Ishikawa (cell line): Measurements from ENCODE around the gene S1PR3.

ENCODE experiments used
- CEBPB ChIP-seq: IDR thresholded peaks from 2 replicates; pipeline ENCODE4 v1.6.1; 2012
- CREB1 ChIP-seq: IDR thresholded peaks from 2 replicates; pipeline ENCODE4 v1.6.1; 2012; ENCODE audit warnings: low read depth
- EGR1 ChIP-seq: IDR thresholded peaks from 2 replicates; pipeline ENCODE4 v1.6.1; 2012
- EP300 ChIP-seq: IDR thresholded peaks from 2 replicates; pipeline ENCODE4 v1.6.1; 2012; ENCODE audit warnings: borderline replicate concordance
- FOXM1 ChIP-seq: IDR thresholded peaks from 2 replicates; pipeline ENCODE4 v1.6.1; 2012; ENCODE audit warnings: low read depth, borderline replicate concordance
- NFIC ChIP-seq: IDR thresholded peaks from 2 replicates; pipeline ENCODE4 v1.6.1; 2012
- RAD21 ChIP-seq: IDR thresholded peaks from 2 replicates; pipeline ENCODE4 v1.6.1; 2012; ENCODE audit warnings: low read depth
- TAF1 ChIP-seq: IDR thresholded peaks from 2 replicates; pipeline ENCODE4 v1.6.1; 2012; ENCODE audit warnings: low read depth, mild to moderate bottlenecking
- TCF12 ChIP-seq: IDR thresholded peaks from 2 replicates; pipeline ENCODE4 v1.6.1; 2012; ENCODE audit warnings: low read depth
- TEAD4 ChIP-seq: IDR thresholded peaks from 2 replicates; pipeline ENCODE4 v1.6.1; 2012
- YY1 ChIP-seq: IDR thresholded peaks from 2 replicates; pipeline ENCODE4 v1.6.1; 2012; ENCODE audit warnings: low read depth
- ZBTB7A ChIP-seq: IDR thresholded peaks from 2 replicates; pipeline ENCODE4 v1.6.1; 2012; ENCODE audit warnings: low read depth
- TF ChIP-seq, protein P1 (sequence below): IDR thresholded peaks from 2 replicates; pipeline ENCODE4 v1.6.1; 2012
- TF ChIP-seq, protein P2 (sequence below): IDR thresholded peaks from 2 replicates; pipeline ENCODE4 v1.6.1; 2012
- TF ChIP-seq, protein P3 (sequence below): IDR thresholded peaks from 2 replicates; pipeline ENCODE4 v1.6.1; 2012; ENCODE audit warnings: low read depth, mild to moderate bottlenecking

Gene S1PR3

DNA sequence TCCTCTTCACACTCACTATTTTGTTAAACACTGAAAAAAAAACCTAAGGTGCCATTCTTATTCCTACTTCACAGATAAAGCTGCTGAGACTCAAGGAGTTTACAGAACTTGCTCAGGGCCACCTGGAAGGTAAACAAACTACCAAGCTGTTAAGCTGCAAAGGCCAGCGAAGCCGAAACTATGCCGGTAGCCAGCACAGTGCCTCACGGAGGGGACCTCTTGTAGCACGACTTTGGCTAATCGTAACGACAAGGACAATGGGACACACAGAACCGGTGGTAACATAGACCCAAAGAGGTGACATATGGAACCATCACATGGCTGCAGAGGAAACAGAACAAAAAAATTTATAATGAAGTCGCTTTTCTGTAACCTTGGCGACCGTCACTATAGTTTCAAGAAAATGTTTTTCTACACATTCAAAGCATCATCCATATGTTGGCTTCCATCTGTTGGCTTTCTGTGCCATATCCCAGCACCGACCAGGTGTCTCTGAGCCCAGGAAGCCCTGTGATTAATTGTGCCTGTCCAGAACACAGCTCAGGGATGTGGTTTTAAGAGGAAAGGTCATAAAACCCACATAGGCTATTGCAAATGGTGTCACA is 60.3 kb downstream of the S1PR3 start:
- TF ChIP-seq FOXM1 (no peak), EP300 (no peak), ZBTB7A (no peak)

DNA sequence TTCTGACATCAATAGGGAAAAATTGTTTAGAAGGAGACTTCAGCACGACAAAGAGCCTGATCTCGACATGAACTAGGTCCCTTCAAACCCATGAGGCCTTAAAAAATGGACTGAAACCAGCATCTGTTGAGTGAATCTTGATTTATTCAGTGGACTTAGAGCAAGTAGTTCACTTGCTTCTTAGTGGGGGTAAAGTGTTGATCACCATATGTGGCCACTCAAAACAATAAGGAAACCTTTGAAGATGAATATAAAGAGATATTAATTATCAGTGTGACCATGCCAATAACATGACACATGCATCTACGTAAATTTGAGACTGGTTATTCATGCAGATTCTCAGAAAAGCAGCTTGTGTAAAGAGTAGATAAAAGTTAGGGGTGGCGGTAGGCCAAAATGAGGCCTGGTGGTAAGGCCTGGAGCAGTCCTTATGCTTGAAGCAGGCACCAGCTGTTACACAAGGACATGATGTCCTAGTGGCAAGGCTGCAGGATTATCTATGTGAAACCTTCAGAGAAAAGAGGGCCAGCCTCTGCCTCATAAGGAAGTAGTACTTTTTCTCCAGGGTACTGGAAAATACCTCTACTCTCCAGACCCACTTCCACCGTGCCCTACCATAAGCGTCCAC is 61.3 kb downstream of the S1PR3 start:
- TF ChIP-seq ZBTB7A (no peak), TCF12 (no peak), TEAD4 (no peak), TAF1 (no peak), FOXM1 (no peak), CREB1 (no peak), EGR1 (no peak), NFIC (no peak), RAD21 (no peak), YY1 (no peak), CEBPB (no peak), EP300 (no peak)
- TF ChIP-seq, protein P1, sequence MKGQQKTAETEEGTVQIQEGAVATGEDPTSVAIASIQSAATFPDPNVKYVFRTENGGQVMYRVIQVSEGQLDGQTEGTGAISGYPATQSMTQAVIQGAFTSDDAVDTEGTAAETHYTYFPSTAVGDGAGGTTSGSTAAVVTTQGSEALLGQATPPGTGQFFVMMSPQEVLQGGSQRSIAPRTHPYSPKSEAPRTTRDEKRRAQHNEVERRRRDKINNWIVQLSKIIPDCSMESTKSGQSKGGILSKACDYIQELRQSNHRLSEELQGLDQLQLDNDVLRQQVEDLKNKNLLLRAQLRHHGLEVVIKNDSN = no peak
- TF ChIP-seq, protein P2, sequence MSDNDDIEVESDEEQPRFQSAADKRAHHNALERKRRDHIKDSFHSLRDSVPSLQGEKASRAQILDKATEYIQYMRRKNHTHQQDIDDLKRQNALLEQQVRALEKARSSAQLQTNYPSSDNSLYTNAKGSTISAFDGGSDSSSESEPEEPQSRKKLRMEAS = no peak
- TF ChIP-seq, protein P3, sequence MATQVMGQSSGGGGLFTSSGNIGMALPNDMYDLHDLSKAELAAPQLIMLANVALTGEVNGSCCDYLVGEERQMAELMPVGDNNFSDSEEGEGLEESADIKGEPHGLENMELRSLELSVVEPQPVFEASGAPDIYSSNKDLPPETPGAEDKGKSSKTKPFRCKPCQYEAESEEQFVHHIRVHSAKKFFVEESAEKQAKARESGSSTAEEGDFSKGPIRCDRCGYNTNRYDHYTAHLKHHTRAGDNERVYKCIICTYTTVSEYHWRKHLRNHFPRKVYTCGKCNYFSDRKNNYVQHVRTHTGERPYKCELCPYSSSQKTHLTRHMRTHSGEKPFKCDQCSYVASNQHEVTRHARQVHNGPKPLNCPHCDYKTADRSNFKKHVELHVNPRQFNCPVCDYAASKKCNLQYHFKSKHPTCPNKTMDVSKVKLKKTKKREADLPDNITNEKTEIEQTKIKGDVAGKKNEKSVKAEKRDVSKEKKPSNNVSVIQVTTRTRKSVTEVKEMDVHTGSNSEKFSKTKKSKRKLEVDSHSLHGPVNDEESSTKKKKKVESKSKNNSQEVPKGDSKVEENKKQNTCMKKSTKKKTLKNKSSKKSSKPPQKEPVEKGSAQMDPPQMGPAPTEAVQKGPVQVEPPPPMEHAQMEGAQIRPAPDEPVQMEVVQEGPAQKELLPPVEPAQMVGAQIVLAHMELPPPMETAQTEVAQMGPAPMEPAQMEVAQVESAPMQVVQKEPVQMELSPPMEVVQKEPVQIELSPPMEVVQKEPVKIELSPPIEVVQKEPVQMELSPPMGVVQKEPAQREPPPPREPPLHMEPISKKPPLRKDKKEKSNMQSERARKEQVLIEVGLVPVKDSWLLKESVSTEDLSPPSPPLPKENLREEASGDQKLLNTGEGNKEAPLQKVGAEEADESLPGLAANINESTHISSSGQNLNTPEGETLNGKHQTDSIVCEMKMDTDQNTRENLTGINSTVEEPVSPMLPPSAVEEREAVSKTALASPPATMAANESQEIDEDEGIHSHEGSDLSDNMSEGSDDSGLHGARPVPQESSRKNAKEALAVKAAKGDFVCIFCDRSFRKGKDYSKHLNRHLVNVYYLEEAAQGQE = no peak

DNA sequence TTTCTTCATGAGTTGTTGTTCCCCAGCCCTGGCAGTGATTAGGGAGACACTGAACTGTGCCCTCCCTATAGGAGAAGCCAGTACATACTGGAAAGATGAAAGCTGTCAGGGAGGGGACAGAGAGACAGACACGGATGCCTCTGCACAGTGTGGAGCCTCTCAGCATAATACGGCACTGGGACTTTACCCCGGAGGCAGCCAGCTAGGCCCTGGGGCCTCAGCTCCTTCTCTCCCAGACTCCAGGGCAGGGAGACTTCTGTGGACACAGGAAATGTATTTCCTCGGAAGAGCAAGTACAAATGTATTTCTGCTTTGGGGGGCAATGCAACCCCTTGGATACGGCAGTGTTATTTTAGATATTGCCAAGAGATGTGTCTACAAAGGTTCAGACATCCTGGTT is 62.0 kb downstream of the S1PR3 start:
- no peak for TF ChIP-seq CREB1
- TF ChIP-seq, protein P3 = no peak
- TF ChIP-seq ZBTB7A = no peak
- no peak for TF ChIP-seq RAD21
- TF ChIP-seq EGR1 = no peak
